Calu3 (cell line): ENCODE data around the gene ASTN2. TPM values are rescaled to one million over a fixed set of nuclear protein-coding genes. Genes with fewer than 3 reads are reported as not detected.

Experiments
- BruUV-seq: library from RNA; stranded (reverse); fragments of 400-500 nt; replicated peaks from 2 replicates; lab custom pipeline; 2021; lab: Mats Ljungman, UMichigan
- CTCF ChIA-PET: fragments of 300-600 bp; sonication (Branson Sonifier 250); formaldehyde crosslinking; loops from one replicate; lab custom pipeline; 2022; ENCODE audit warnings: antibody characterized with exemption; lab: Charles Lee
- DNase-seq: peaks from one replicate; pipeline ENCODE4 v3.0.0; 2022
- H3K27ac Mint-ChIP-seq: one replicate; pipeline ENCODE4 v1.8.0; 2022; ENCODE audit warnings: mixed read lengths; ENCODE audit not compliant: unreplicated experiment
- H3K27me3 Mint-ChIP-seq: one replicate; pipeline ENCODE4 v1.8.0; 2022; ENCODE audit warnings: mixed read lengths; ENCODE audit not compliant: unreplicated experiment
- H3K36me3 Mint-ChIP-seq: one replicate; pipeline ENCODE4 v1.8.0; 2022; ENCODE audit warnings: mild to moderate bottlenecking, moderate library complexity, mixed read lengths; ENCODE audit not compliant: insufficient read depth, unreplicated experiment
- H3K4me1 Mint-ChIP-seq: one replicate; pipeline ENCODE4 v1.8.0; 2022; ENCODE audit warnings: mild to moderate bottlenecking, low read depth, mixed read lengths; ENCODE audit not compliant: unreplicated experiment
- H3K4me3 Mint-ChIP-seq: one replicate; pipeline ENCODE4 v1.8.0; 2022; ENCODE audit warnings: mild to moderate bottlenecking, low read depth, moderate library complexity, mixed read lengths; ENCODE audit not compliant: unreplicated experiment
- H3K9me3 Mint-ChIP-seq: one replicate; pipeline ENCODE4 v1.8.0; 2022; ENCODE audit warnings: low read depth, mixed read lengths; ENCODE audit not compliant: unreplicated experiment
- CTCF ChIP-seq: fragments of 200-600 bp; IDR thresholded peaks from one replicate; pipeline ENCODE4 v1.8.0; 2022; ENCODE audit warnings: antibody characterized with exemption; ENCODE audit not compliant: unreplicated experiment
- intact Hi-C: fragments of 100-400 bp; cut with micrococcal nuclease; formaldehyde crosslinking; loops from one replicate; pipeline ENCODE4 v1.10.0; 2022; ENCODE audit not compliant: unreplicated experiment
- total RNA-seq: library from RNA; stranded (reverse); gene quantifications from 2 replicates; pipeline ENCODE4 v1.2.3, GENCODE V29; 2022

ASTN2 gene
- total RNA-seq, 1 experiment from 2014 or later = 1.7 TPM

GRCh38 chr9:116721411-116721810 lies 693.4 kb downstream of the ASTN2 start:
- H3K27ac Mint-ChIP-seq = no peak overlapping the region
- no peaks in the 10 kb centered on the region for H3K4me1 Mint-ChIP-seq
- CTCF ChIA-PET = no interaction called here
- intact Hi-C loops = no loop called here
- H3K9me3 Mint-ChIP-seq = no peaks in the 10 kb centered on the region
- H3K36me3 Mint-ChIP-seq = no peaks in the 10 kb centered on the region
- peaks cover 3% of the 10 kb centered on the region for H3K27me3 Mint-ChIP-seq
- DNase-seq = no peak
- TF ChIP-seq CTCF = no peak
- BruUV-seq = no TSS peak
- H3K4me3 Mint-ChIP-seq = no peak overlapping the region

DNA sequence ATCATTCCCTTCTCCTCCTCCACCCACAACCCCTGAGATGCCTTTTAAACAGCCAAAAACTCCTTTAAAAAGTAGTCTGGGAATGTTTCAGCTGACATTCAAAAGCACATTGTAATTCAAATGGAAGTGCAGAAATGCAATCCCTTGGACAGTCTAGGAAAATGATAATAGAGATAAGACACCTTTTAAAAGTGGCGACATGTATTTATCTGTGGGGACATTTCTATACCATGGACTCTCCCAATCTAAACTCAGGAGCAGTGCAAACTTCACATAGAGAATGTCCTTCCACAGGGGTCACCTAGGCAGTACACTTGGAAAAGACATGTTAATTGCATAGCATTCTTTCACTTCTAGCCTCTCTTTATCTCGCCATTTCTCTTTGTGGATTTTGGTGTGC lies 694.7 kb downstream of the ASTN2 start:
- no peak overlapping the region for H3K27ac Mint-ChIP-seq
- TF ChIP-seq CTCF = no peak
- CTCF ChIA-PET = no interaction called here

GRCh38 chr9:116718111-116718510 lies 696.7 kb downstream of the ASTN2 start:
- BruUV-seq = no TSS peak
- no peak for DNase-seq
- Mint-ChIP-seq H3K27me3 (no peaks in the 10 kb centered on the region), H3K27ac (no peak overlapping the region), H3K9me3 (no peaks in the 10 kb centered on the region), H3K36me3 (no peaks in the 10 kb centered on the region), H3K4me1 (no peaks in the 10 kb centered on the region), H3K4me3 (no peak overlapping the region)
- intact Hi-C loops = no loop called here
- no peak for TF ChIP-seq CTCF
- CTCF ChIA-PET = no interaction called here

More for the DNA sequence above, 694.7 kb downstream of the ASTN2 start:
- no TSS peak for BruUV-seq
- no peaks in the 10 kb centered on the region for H3K4me1 Mint-ChIP-seq
- H3K9me3 Mint-ChIP-seq = no peaks in the 10 kb centered on the region
- intact Hi-C loops = no loop called here
- no peaks in the 10 kb centered on the region for H3K27me3 Mint-ChIP-seq
- H3K36me3 Mint-ChIP-seq = no peaks in the 10 kb centered on the region
- no peak overlapping the region for H3K4me3 Mint-ChIP-seq
- DNase-seq = no peak

DNA sequence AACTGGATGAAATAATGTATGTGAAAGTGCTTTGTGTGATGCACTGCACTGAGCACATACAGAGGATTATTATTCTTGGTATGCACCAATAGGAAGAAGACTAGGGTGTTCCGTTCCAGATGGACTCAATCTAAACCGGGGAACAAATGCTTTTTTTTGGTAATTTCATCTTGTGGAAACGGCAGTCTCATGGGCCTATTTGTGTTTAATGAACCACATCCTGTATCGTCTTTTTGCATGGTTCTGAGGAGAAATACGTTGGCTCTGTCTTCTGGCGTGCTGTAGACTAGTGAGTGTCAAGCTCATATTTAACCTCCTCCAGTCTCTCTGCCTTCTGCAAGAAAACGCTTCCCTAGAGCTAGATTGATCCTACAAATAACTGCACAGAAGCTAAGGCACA lies 697.7 kb downstream of the ASTN2 start:
- CTCF ChIA-PET = no interaction called here
- no peaks in the 10 kb centered on the region for H3K4me1 Mint-ChIP-seq
- H3K27ac Mint-ChIP-seq = no peak overlapping the region
- no TSS peak for BruUV-seq
- DNase-seq = no peak
- no peak for TF ChIP-seq CTCF
- intact Hi-C loops = no loop called here
- no peak overlapping the region for H3K4me3 Mint-ChIP-seq
- H3K27me3 Mint-ChIP-seq = no peaks in the 10 kb centered on the region
- H3K36me3 Mint-ChIP-seq = no peaks in the 10 kb centered on the region
- no peaks in the 10 kb centered on the region for H3K9me3 Mint-ChIP-seq
